Trophoblast cell (in vitro differentiated cells and primary cell): ENCODE results near the gene MFSD11.
"Not testable (repeated sequence)": the region's sequence is repeated elsewhere in the genome, so short reads cannot be mapped to it uniquely, and the experiment has no call there.

Experiments
- DNase-seq, 2 donors: peaks; one replicate each; pipeline ENCODE4 v3.0.0-alpha.2; 2016
- H2AFZ ChIP-seq: 2 replicates; pipeline ENCODE4 v1.6.1; 2013; ENCODE audit warnings: low read length, moderate library complexity, mild to moderate bottlenecking; ENCODE audit not compliant: insufficient read depth, poor library complexity
- H2AK5ac ChIP-seq: 2 replicates; pipeline ENCODE4 v1.6.1; 2013; ENCODE audit warnings: mild to moderate bottlenecking, low read length
- H2BK120ac ChIP-seq: 2 replicates; pipeline ENCODE4 v1.6.1; 2013; ENCODE audit warnings: low read length, mild to moderate bottlenecking, moderate library complexity; ENCODE audit not compliant: insufficient read depth, poor library complexity
- H2BK12ac ChIP-seq: 2 replicates; pipeline ENCODE4 v1.6.1; 2013; ENCODE audit warnings: mild to moderate bottlenecking, low read length, moderate library complexity
- H2BK5ac ChIP-seq: 2 replicates; pipeline ENCODE4 v1.6.1; 2013; ENCODE audit warnings: low read length, low read depth, moderate library complexity, mild to moderate bottlenecking; ENCODE audit not compliant: poor library complexity
- H3K14ac ChIP-seq: 2 replicates; pipeline ENCODE4 v1.6.1; 2013; ENCODE audit warnings: mild to moderate bottlenecking, low read length
- H3K18ac ChIP-seq: 2 replicates; pipeline ENCODE4 v1.6.1; 2013; ENCODE audit warnings: mild to moderate bottlenecking, low read length
- H3K23ac ChIP-seq: 2 replicates; pipeline ENCODE4 v1.6.1; 2013; ENCODE audit warnings: low read length
- H3K27ac ChIP-seq: 2 replicates; pipeline ENCODE4 v1.5.1; 2013; ENCODE audit warnings: low read depth, mild to moderate bottlenecking, inconsistent platforms, low read length, moderate library complexity
- H3K27me3 ChIP-seq: 2 replicates; pipeline ENCODE4 v1.6.1; 2013; ENCODE audit warnings: inconsistent platforms, mild to moderate bottlenecking, low read length, moderate library complexity; ENCODE audit not compliant: insufficient read depth
- H3K36me3 ChIP-seq, 2 experiments: 1 replicate in 1 of 2; 2 replicates in 1 of 2; pipeline ENCODE4 v1.6.1; 2013; ENCODE audit warnings: low read length in 2 of 2, mild to moderate bottlenecking in 2 of 2, moderate library complexity in 1 of 2; ENCODE audit not compliant: insufficient read depth in 2 of 2, control insufficient read depth in 1 of 2
- H3K4ac ChIP-seq: 2 replicates; pipeline ENCODE4 v1.6.1; 2013; ENCODE audit warnings: low read depth, mild to moderate bottlenecking, low read length, moderate library complexity
- H3K4me1 ChIP-seq, 2 experiments: 1 replicate in 1 of 2; 2 replicates in 1 of 2; pipeline ENCODE4 v1.6.1; 2013; ENCODE audit warnings: low read length in 2 of 2, mild to moderate bottlenecking in 2 of 2, moderate library complexity in 1 of 2; ENCODE audit not compliant: insufficient read depth in 2 of 2, control insufficient read depth in 1 of 2
- H3K4me2 ChIP-seq: 2 replicates; pipeline ENCODE4 v1.6.1; 2013; ENCODE audit warnings: inconsistent platforms, mild to moderate bottlenecking, low read length, moderate library complexity
- H3K4me3 ChIP-seq: 2 replicates; pipeline ENCODE4 v1.5.1; 2013; ENCODE audit warnings: mild to moderate bottlenecking, low read depth, low read length, inconsistent platforms
- H3K79me1 ChIP-seq: one replicate; pipeline ENCODE4 v1.6.1; 2013; ENCODE audit warnings: low read length
- H3K79me2 ChIP-seq: 2 replicates; pipeline ENCODE4 v1.6.1; 2013; ENCODE audit warnings: low read length, mild to moderate bottlenecking; ENCODE audit not compliant: control insufficient read depth, insufficient read depth, poor library complexity
- H3K9ac ChIP-seq: 2 replicates; pipeline ENCODE4 v1.6.1; 2013; ENCODE audit warnings: mild to moderate bottlenecking, low read length
- H3K9me3 ChIP-seq: 2 replicates; pipeline ENCODE4 v1.6.1; 2013; ENCODE audit warnings: low read depth, mild to moderate bottlenecking, control low read depth, inconsistent platforms, low read length; ENCODE audit not compliant: insufficient read depth
- H4K12ac ChIP-seq: 2 replicates; pipeline ENCODE4 v1.6.1; 2013; ENCODE audit warnings: low read depth, mild to moderate bottlenecking, low read length, moderate library complexity
- H4K8ac ChIP-seq: 2 replicates; pipeline ENCODE4 v1.6.1; 2013; ENCODE audit warnings: low read depth, mild to moderate bottlenecking, low read length, moderate library complexity
- H4K91ac ChIP-seq: one replicate; pipeline ENCODE4 v1.6.1; 2013; ENCODE audit warnings: low read depth, mild to moderate bottlenecking, low read length, moderate library complexity
- WGBS: extraction: QIAGEN DNeasy Blood & Tissue Kit; methylation state at CpG from one replicate; pipeline ENCODE4 v1.1.7; 2013; ENCODE audit warnings: missing lambda C conversion rate; ENCODE audit not compliant: insufficient read length, insufficient coverage; ENCODE audit errors: extremely low coverage; 5-methylcytosine and 5-hydroxymethylcytosine counted together

The MFSD11 gene

DNA sequence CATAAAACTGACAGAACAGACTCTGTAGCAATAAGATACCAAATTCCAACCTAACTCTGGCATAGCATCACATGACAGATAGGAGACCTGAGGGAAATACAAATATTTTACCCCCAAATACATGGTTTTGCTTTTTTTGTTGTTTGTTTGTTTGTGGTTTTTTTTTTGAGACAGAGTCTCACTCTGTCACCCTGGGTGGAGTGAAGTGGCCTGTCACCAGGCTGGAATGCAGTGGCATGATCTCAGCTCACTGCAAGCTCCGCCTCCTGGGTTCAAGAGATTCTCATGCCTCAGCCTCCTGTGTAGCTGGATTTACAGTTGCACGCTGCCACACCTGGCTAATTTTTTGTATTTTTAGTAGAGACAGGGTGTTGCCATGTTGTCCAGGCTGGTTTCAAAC, 49.9 kb downstream of the MFSD11 start:
- H4K12ac ChIP-seq, H3K79me1 ChIP-seq, H3K79me2 ChIP-seq, H3K9me3 ChIP-seq, H3K14ac ChIP-seq, H3K9ac ChIP-seq, H2BK12ac ChIP-seq, H3K18ac ChIP-seq, H3K27ac ChIP-seq, H3K4me3 ChIP-seq, H3K4ac ChIP-seq, H2AFZ ChIP-seq, H3K27me3 ChIP-seq, H4K8ac ChIP-seq, H3K4me2 ChIP-seq, H3K36me3 ChIP-seq, H2BK120ac ChIP-seq, H2AK5ac ChIP-seq, H2BK5ac ChIP-seq, H4K91ac ChIP-seq, H3K23ac ChIP-seq: not testable (repeated sequence)
- peaks cover 3 to 11% of the 10 kb centered on the region in 2 experiments for H3K4me1 ChIP-seq
- DNase-seq, result peak; percentile 52 to 70
- WGBS, result no CpG with 5 or more reads among the region's 2 CpGs

DNA sequence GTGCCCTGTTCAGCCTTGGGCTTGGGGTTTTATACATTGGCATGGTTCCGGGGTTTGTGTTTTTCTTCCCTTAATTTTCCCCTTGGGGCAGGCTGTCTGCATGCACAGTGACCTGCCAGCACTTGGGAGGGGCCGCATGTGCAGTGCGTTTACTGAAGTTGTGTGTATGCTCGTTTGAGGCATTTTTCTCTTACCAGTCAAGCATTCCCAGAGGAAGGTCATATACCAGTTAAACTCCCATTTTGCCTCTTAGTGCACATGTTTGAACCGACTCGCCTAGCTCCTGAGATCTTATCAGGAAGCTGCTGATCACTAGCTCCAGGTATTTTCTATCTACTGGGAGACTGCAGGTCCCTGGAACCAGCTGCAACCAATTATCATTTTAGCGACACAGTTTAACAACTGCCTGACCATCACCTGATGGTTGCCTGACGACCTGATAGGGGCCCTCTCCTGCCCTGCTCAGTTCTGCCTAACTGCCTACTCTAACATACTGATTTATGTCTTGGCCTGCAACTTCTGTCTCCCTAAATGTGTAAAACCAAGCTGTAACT, 51.4 kb downstream of the MFSD11 start:
- Histone ChIP-seq H3K79me2 (no peaks in the 10 kb centered on the region), H2BK120ac (no peak overlapping the region), H2BK12ac (no peak overlapping the region), H3K79me1 (peaks cover 2% of the 10 kb centered on the region), H3K4me2 (peak overlapping the region; percentile 0), H3K36me3 (no peaks in the 10 kb centered on the region), H2AK5ac (no peak overlapping the region), H3K18ac (no peak overlapping the region), H3K27ac (peak overlapping the region; percentile 68), H4K12ac (no peak overlapping the region), H2AFZ (no peak overlapping the region), H2BK5ac (no peak overlapping the region), H4K8ac (no peak overlapping the region), H3K4ac (no peak overlapping the region), H4K91ac (no peak overlapping the region), H3K23ac (no peak overlapping the region), H3K14ac (no peak overlapping the region), H3K9me3 (no peaks in the 10 kb centered on the region), H3K9ac (no peak overlapping the region), H3K4me1 (peaks cover 3 to 11% of the 10 kb centered on the region in 2 experiments), H3K27me3 (no peaks in the 10 kb centered on the region), H3K4me3 (no peak overlapping the region)
- WGBS, result no CpG with 5 or more reads among the region's 8 CpGs
- peak; percentile 96 to 98 for DNase-seq

DNA sequence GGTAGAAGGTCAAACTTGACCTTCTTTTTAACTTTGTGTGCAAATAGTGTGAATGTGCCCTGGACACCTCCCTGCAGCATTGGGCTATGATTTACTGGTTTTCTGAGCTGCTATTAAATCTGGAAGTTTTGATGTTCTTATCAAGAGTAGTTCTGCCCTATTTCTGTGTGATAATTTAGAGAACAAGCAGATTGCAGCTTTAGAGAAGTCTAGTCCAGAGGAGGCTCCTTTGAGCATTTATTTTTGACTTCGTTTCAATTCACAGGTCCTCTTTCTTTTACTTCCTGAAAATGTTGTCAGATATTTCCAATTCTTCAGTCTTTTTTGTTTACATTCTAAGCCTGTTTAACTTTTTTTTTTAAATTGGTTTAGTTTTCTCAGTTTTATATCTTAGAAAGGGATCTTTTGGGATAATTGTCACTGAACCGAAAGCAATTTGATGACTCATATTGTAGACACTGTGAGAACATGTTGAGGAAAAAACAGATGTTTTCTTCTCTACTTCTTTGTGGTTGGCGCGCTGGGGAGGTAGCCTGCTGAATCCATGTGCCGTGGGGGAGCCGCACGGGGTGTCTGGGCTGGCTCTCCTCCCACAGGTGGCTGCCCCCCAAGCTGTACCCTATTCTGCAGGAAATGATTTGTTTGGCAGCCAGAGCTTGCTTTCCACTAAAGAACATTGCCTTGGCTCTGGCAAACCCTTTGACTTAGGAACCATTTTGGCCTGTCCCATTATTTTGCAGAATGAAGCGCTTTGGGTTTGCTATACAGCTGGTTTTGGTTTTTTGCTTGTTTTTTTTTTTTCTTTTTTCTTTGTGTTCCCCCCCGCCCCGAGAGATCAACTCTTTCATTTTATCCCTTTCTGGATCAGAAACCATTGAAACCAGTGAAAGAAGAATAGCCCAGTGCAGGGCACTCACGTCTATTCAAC, 53.4 kb downstream of the MFSD11 start:
- H2AFZ ChIP-seq, result no peak overlapping the region
- no peak overlapping the region for H4K8ac ChIP-seq
- no peak overlapping the region for H3K14ac ChIP-seq
- H3K23ac ChIP-seq, result no peak overlapping the region
- H3K18ac ChIP-seq, result no peak overlapping the region
- H3K4me3 ChIP-seq, result no peak overlapping the region
- peaks cover 2% of the 10 kb centered on the region for H3K79me1 ChIP-seq
- H4K12ac ChIP-seq, result no peak overlapping the region
- H2BK120ac ChIP-seq, result no peak overlapping the region
- no peak overlapping the region for H3K4ac ChIP-seq
- H3K27ac ChIP-seq, result no peak overlapping the region
- H3K36me3 ChIP-seq, result no peaks in the 10 kb centered on the region
- H2AK5ac ChIP-seq, result no peak overlapping the region
- H3K9me3 ChIP-seq, result no peaks in the 10 kb centered on the region
- peaks cover 3 to 11% of the 10 kb centered on the region in 2 experiments for H3K4me1 ChIP-seq
- no peaks in the 10 kb centered on the region for H3K27me3 ChIP-seq
- H2BK12ac ChIP-seq, result no peak overlapping the region
- peak in 1 of 2 donors; percentile 77 for DNase-seq
- no peak overlapping the region for H4K91ac ChIP-seq
- H2BK5ac ChIP-seq, result no peak overlapping the region
- no peak overlapping the region for H3K9ac ChIP-seq
- no peaks in the 10 kb centered on the region for H3K79me2 ChIP-seq
- peak overlapping the region; percentile 46 for H3K4me2 ChIP-seq
- WGBS, result no CpG with 5 or more reads among the region's 11 CpGs

DNA sequence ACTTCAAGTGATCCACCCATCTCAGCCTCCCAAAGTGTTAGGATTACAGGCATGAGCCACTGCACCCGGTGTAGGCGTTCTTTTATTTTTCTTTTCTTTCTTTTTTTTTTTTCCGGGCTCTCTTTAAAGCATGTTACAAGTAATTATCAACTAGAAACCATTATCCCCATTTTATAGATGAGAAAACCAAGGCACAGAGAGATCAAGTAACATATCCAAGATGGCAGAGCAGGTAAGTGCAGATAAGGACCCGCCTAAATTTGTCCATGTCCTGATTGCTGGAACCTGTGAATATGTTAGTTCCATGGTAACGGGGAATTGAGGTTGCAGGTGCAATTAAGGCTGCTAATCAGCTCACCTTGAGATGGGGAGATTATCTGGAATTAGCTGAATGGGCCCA, 54.4 kb downstream of the MFSD11 start:
- WGBS, result no CpG with 5 or more reads among the region's 5 CpGs

More for the DNA sequence above, 54.4 kb downstream of the MFSD11 start:
- no peak overlapping the region for H3K4me2 ChIP-seq
- H2BK5ac ChIP-seq, result no peak overlapping the region
- H3K36me3 ChIP-seq, result no peaks in the 10 kb centered on the region
- H3K4ac ChIP-seq, result no peak overlapping the region
- peaks cover 3 to 13% of the 10 kb centered on the region in 2 experiments for H3K4me1 ChIP-seq
- no peaks in the 10 kb centered on the region for H3K9me3 ChIP-seq
- no peak overlapping the region for H2AK5ac ChIP-seq
- H3K27me3 ChIP-seq, result no peaks in the 10 kb centered on the region
- H2BK120ac ChIP-seq, result no peak overlapping the region
- no peak overlapping the region for H2BK12ac ChIP-seq
- no peak overlapping the region for H3K14ac ChIP-seq
- no peaks in the 10 kb centered on the region for H3K79me2 ChIP-seq
- no peak for DNase-seq
- no peak overlapping the region for H3K4me3 ChIP-seq
- no peak overlapping the region for H3K27ac ChIP-seq
- H2AFZ ChIP-seq, result no peak overlapping the region
- H3K9ac ChIP-seq, result no peak overlapping the region
- H4K8ac ChIP-seq, result no peak overlapping the region
- no peak overlapping the region for H3K18ac ChIP-seq
- no peak overlapping the region for H4K12ac ChIP-seq
- H3K23ac ChIP-seq, result no peak overlapping the region
- H3K79me1 ChIP-seq, result peaks cover 4% of the 10 kb centered on the region
- no peak overlapping the region for H4K91ac ChIP-seq
